NB4 (cell line): ENCODE measurements around the gene ITGAV.

Source experiments
- MYC ChIP-seq: IDR thresholded peaks from 2 replicates; pipeline ENCODE4 v1.6.1; 2011; ENCODE audit warnings: low read depth, low read length
- POLR2A ChIP-seq: IDR thresholded peaks from 2 replicates; pipeline ENCODE4 v1.6.1; 2011; ENCODE audit warnings: mild to moderate bottlenecking; ENCODE audit not compliant: insufficient read length; ENCODE audit errors: extremely low read depth
- TF ChIP-seq, protein P1 (sequence below): IDR thresholded peaks from one replicate; pipeline ENCODE4 v1.5.1; 2012; ENCODE audit warnings: low read depth, low read length
- TF ChIP-seq, protein P2 (sequence below): IDR thresholded peaks from 2 replicates; pipeline ENCODE4 v1.6.1; 2011; ENCODE audit warnings: low read depth, low read length

DNA sequence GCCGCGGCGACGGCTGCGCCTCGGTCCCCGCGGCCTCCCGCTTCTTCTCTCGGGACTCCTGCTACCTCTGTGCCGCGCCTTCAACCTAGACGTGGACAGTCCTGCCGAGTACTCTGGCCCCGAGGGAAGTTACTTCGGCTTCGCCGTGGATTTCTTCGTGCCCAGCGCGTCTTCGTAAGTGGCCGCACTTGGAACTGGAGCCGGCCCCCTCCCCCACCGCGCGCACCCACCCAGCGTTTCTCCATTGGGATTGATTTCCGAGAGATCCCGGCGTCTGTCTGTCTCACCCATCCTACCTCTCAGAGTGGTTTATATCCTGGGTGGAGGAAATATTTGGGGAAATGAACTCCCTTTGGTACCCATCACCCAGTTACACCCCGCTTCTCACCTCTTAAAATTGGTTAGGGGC is 498 bp downstream of the ITGAV start:
- TF ChIP-seq MYC (no peak), POLR2A (no peak)
- TF ChIP-seq, protein P1, sequence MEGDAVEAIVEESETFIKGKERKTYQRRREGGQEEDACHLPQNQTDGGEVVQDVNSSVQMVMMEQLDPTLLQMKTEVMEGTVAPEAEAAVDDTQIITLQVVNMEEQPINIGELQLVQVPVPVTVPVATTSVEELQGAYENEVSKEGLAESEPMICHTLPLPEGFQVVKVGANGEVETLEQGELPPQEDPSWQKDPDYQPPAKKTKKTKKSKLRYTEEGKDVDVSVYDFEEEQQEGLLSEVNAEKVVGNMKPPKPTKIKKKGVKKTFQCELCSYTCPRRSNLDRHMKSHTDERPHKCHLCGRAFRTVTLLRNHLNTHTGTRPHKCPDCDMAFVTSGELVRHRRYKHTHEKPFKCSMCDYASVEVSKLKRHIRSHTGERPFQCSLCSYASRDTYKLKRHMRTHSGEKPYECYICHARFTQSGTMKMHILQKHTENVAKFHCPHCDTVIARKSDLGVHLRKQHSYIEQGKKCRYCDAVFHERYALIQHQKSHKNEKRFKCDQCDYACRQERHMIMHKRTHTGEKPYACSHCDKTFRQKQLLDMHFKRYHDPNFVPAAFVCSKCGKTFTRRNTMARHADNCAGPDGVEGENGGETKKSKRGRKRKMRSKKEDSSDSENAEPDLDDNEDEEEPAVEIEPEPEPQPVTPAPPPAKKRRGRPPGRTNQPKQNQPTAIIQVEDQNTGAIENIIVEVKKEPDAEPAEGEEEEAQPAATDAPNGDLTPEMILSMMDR = no peak
- TF ChIP-seq, protein P2, sequence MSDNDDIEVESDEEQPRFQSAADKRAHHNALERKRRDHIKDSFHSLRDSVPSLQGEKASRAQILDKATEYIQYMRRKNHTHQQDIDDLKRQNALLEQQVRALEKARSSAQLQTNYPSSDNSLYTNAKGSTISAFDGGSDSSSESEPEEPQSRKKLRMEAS = no peak
